ENCODE results near the gene CRYGC.
"Not testable (repeated sequence)": the region's sequence is repeated elsewhere in the genome, so short reads cannot be mapped to it uniquely, and the experiment has no call there.

The CRYGC gene

DNA sequence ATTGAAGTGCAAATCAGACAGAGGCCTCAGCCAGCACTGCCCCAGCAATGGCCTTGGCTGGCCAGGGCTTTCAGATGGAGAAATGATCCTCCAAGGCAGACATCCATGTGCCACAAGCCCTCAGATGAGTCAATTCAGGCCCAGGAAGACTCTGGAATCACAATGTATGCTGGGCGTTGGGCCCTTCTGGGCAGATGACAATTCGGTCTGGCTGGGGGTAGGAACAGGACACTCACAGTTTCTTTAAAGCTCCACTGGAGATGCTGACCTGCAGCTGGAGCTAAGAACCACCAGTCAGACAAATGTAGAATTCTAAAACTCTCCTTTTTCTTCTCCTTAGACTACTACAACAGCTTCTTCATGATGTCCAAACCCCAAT lies 7.1 kb upstream of the CRYGC start:
- no peak for DNase-seq (ENCODE audit: low spot score)

DNA sequence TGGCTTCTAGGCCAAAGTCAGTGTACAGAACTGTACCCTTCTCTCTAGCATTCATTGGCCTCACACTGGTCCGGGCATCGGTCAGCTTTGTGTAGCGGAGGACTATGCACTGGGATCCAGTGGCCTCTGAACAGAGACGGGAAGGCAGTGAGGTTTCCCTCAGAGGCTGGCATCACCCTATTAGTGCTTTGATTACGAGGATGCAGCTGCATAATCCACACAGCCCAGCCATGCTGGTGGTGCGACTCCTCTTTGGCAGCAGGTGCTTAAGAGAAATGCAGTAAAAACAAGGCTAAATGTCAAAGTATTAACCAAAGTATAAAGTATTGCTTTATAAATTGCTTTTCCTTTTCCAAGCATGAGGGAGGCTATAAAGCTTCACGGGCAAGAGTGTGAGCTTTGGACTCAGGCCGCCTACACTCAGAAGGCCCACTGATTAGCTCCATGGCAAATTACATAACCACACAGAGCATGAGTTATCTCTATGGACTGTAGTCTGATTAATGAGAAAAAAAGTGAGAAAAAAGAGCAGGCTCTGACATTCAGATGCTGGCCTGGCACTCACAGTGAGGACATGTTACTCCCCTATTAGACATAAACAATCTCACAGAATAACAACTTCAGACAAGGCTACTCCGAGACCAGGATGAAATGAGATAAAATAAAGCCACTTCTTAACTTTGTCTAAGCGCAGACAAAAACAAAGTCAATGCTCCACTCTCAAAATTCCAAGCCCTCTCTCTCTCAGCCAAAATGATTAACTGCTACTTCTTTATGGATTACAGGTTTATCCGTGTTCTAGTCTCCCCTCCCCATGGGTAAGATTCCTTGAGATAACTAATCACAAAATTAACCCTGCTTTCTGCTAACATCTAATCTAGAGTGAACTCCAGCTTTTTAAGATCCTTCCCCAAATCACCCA lies 6.4 kb upstream of the CRYGC start:
- DNase-seq (ENCODE audit: low spot score), result no peak

DNA sequence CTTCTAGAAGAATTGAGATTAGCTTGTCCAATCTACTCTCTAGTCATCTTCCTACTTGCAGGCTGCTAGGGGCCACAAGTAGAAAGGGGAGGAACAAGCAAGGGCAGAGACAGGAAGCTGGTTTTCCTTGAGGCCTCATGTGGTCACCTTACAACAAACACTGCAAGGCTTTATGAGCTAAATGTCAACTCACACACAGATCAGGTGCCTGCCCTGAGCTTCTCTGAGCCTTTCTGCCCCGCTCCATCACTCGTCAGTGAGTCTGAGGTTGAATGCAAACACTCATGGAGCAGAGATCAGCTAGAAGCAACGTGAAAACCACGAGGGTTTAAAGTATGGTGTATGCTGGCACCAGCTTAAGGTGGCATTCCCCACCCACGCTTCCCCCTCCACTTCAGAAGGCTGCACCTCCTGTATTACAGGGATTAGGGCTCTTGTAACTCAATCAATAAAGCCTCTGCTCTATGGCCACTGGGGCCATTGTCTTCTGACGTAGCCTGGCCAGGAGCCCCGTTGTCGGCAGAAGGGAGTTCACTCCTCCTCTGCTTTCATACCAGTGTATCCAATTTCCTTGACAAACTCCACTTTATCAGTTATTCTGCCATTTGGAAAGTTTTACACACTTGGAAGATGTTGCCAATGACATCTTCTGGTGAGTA lies 5.4 kb upstream of the CRYGC start:
- no peak for DNase-seq (ENCODE audit: low spot score)

DNA sequence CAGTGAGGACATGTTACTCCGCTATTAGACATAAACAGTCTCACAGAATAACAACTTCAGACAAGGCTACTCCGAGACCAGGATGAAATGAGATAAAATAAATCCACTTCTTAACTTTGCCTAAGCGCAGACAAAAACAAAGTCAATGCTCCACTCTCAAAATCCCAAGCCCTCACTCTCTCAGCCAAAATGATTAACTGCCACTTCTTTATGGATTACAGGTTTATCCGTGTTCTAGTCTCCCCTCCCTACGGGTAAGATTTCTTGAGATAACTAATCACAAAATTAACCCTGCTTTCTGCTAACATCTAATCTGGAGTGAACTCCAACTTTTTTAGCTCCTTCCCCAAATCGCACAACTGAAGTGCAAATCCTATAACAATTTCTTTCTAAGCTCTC lies 1.1 kb upstream of the CRYGC start:
- no peak for DNase-seq (ENCODE audit: low spot score)

DNA sequence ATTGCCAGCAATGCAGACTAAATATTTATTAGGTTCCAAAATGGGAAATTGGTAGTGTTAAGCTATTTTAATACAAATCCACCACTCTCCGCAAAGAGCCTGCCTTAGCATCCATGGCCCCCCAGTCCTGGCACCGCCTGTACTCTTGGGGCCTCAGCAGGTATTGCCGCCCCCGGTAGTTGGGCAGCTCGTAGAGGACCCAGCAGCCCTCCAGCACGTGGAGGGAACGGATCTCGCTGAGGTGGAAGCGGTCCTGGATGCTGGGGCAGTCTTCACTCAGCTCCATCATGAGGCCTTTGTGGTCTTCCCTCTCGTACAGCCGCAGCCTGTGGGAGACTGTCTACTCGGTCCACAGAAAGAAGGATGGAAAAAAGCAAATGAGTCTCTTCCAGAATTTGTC lies 1.5 kb downstream of the CRYGC start:
- DNase-seq (ENCODE audit: low spot score), result no peak

DNA sequence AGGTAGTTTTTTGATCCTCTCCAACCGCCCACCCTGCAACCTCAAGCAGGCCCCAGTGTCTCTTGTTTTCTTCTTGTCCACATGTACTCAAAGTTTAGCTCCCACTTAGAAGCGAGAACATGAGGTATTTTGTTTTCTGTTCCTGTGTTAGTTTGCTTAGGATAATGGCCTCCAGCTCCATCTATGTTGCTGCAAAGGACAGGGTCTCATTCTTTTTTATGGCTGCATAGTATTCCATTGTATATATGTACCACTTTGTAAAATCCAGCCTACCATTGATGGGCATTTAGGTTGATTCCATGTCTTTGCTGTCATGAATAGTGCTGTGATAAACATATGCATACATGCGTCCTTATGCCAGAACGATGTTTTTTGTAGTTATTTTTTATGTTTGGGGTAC lies 2.5 kb downstream of the CRYGC start:
- no peak for DNase-seq (ENCODE audit: low spot score)

DNA sequence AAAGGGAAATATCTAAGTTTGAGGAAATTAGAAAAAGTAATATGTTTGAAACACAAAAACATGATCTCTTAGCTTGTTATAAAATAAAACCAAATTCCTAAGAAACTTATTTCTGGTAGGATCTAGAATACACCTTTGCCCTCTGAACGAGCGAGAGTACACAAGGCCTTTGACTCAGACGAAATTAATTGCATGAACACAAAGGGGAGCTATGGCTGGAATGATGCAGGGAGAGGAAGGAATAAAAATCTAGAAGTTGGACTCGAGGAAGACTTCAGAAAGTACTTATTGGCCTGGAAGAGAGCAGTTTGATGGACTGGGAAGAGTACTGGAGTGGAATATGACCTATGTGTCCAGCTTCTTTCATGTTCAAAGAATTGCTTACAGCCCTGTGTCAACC lies 4.4 kb downstream of the CRYGC start:
- DNase-seq (ENCODE audit: low spot score), result no peak

DNA sequence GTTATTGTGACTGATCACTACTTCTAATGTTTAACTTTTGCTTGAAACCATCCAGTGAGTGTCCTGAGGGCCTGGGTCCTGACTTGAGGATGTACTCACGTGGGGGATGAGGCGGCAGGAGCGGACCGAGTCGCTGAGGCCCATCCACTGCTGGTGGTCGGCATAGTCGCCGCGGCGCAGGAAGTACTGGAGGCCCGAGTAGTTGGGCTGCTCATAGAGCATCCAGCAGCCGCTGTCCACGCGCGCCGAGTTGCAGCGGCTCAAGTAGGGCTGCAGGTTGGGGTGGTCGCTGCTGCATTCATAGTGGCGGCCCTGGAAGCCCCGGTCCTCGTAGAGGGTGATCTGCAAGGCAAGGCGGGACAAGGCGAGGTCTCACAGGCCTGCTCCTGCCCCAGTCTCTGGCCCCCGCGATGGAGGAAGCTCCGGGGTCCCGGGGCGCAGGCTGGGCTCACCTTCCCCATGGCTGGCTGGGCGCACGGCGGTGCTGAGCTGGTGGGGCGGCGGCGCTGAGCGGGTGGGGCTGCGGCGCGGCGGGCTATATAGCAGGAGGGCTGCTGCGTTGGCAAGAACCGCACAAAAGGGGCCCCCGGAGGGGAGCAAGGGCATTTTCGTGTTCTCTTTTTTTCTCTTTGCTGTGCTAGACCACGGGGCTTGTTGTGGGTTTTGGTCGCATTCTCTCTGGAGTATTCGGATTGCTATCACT lies 5.5 kb downstream of the CRYGC start, which contains the start of gene CRYGD:
CRYGD (minus strand) TSS at position 512 of the 703 bp plus-strand sequence; CDS start at position 461, 51 bp downstream.
- DNase-seq (ENCODE audit: low spot score), result not testable (repeated sequence)

DNA sequence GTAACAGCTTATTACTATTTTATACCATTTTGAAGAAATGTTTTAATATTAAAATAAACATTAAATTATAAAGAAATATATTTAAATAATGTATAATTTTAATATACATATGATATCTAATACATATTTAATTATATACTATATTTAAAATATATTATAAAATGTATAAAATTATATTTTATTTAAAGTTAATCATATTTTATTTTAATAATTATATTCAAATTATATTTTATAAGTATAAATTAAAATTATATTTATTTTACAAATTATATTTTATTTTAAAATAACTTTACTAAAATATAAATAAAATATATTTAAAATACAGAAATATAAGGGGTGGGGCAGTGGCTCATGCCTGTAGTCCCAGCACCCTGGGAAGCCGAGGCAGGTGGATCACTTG lies 7.4 kb downstream of the CRYGC start:
- no peak for DNase-seq (ENCODE audit: low spot score)

DNA sequence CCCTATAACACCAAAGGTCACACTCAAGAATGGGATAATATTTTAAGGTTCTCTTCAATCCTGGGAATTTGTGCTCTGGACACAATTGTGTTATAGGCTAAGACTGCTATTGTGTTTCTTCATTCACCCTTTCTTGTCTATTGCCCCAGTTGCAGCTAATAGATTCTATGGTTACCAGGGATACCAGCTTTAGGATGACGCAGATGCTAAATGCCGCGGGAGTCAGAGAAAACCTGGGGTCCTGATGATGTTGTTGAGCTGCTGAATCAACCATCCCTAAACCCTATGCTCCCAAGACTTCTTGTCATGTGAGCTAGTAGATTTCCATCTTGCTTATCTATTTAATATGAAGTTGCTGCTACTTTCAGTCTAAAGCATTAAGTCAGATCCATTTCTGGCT lies 10.7 kb downstream of the CRYGC start:
- DNase-seq (ENCODE audit: low spot score), result no peak

DNA sequence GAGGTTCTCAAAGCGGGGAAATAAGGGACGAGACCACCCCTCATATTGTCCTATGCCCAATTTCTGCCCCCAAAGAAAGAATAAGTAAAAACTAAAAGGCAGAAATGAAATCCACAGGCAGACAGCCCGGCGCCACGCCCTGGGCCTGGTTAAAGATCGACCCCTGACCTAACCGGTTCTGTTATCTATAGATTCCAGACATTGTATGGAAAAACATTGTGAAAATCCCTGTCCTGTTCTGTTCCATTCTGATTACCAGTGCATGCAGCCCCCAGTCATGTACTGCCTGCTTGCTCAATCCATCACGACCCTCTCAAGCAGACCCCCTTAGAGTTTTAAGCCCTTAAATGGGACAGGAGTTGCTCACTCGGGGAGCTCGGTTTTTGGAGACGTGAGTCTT lies 12.2 kb downstream of the CRYGC start:
- DNase-seq (ENCODE audit: low spot score), result not testable (repeated sequence)

DNA sequence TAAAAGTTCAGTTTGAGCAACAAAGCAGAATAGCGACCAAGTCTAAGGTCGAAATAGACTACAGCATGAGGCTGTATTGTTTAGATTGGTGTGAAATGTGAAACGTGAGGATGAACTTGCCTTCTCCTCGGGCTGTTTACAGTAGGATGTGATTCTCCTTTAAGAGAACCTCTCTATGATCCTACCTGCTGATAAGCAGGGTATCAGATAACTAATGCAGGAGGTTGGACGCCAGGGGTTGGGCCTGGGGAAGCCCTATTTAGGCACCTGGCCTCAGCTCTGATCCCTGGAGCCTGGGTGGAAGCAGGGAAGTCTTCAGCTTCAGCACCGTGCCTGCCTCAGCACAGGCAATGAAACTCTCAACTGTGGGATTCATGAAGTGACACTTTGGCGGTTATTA lies 16.7 kb downstream of the CRYGC start:
- no peak for DNase-seq (ENCODE audit: low spot score)

DNA sequence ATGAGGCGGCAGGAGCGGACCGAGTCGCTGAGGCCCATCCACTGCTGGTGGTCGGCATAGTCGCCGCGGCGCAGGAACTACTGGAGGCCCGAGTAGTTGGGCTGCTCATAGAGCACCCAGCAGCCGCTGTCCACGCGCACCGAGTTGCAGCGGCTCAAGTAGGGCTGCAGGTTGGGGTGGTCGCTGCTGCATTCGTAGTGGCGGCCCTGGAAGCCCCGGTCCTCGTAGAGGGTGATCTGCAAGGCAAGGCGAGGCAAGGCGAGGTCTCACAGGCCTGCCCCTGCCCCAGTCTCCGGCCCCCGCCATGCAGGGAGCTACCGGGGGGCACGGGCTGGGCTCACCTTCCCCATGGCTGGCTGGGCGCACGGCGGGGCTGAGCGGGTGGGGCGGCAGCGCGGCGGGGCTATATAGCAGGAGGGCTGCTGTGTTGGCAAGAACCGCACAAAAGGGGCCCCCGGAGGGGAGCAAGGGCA lies 17.3 kb downstream of the CRYGC start:
- not testable (repeated sequence) for DNase-seq (ENCODE audit: low spot score)

DNA sequence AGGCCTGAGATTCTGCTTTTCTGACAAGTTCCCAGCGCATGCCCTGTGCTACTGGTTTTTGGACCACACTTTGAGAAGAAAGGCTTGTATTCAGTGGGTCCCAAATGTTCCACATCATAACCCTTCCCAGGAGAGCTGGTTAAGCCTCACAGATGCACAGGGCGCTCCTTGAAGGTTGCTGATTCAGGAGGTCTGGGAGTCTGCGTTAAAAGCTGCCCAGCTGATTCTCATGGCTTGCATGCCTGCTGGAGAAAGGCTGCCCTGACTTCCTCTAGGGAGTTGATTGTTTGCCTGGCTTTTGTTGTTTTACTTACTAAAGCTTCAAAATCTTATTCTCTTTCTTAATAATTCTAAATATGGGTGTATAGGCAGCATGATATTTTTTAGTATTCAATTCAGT lies 26.0 kb downstream of the CRYGC start:
- DNase-seq (ENCODE audit: low spot score), result no peak

DNA sequence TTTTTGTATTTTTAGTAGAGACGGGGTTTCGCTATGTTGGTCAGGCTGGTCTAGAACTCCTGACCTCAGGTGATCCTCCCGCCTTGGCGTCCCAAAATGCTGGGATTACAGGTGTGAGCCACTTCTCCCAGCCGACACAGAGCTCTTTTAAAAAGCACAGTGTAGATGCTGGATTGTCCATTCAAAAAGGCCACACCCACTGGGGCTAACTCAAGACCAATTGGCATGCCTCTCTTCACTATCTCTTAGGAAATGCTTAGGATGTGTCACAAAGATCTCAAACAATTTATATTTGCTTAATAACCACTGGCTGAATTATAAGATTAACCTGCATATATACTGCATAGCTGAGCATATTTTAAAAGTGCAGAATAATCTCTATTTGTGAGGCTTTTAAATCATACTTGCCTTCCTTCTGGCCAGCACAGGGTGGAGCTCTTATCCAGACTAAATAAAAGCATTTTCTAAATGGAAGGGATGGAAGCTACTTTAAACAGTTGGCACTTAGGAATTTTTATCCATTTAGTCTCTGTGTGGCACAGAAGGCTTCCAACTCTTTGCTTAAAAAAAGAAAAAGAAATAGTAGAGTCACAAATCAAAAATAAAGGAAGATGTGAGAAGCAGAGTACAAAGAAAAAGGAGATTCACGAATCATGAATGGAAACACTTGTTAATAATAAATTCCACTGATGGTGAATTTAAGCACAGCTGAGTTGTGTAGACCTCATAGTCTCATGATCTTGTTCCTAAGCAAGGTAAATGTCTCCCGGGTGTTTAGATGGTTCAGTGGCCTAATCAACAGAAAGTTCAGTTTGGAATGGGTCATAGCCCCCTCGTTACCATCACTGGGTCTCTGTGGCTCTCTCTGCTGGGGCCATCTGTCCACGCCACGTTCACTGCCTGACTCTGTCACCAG lies 27.7 kb downstream of the CRYGC start:
- DNase-seq (ENCODE audit: low spot score), result peak; percentile 13

DNA sequence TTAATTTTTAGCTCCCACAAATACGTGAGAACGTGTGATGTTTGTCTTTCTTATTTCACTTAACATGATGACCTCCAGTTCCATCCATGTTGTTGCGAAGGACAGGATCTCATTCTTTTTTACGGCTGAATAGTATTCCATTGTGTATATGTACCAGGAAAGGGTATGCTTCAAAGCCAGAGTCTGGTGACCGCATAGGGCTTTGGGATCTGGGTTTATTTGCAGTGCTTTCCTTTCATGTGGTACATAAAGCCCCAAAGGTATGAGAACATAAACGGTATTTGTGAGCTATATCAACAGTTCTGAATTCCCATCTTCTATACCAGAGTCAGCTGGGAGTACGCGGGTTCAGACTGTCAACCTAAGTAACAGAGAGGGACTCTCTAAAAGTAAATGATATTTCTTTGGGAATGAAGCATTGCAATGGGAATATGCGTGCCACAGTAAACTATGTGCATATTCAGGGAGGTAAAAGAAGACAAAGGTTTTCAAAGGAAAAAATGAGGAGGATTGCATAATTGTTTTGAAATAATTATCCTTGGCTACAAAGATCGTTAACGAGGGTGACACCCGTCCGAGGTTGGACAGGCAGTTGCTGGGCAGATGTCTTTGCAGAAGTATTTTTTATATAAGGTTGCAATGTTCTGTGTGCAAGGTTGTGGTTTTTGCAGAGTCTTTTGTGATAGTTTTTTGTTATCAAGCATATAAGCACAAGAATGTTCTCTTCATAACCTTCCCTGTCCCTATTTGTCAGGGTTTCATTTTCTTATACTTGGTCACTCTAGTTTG lies 29.8 kb downstream of the CRYGC start:
- no peak for DNase-seq (ENCODE audit: low spot score)

DNA sequence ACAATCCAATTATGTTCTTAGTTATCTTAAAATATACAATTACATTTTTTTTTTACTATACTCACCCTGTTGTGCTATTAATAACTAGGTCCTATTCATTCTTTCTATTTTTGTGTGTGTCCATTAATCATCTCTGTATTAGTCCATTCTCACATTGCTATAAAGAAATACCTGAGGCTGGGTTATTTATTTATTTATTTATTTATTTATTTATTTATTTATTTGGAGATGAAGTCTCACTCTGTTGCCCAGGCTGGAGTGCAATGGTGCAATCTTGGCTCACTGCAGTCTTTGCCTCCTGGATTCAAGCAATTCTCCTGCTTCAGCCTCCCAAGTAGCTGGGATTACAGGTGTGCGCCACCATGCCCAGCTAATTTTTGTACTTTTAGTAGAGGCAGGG lies 30.9 kb downstream of the CRYGC start:
- not testable (repeated sequence) for DNase-seq (ENCODE audit: low spot score)

DNA sequence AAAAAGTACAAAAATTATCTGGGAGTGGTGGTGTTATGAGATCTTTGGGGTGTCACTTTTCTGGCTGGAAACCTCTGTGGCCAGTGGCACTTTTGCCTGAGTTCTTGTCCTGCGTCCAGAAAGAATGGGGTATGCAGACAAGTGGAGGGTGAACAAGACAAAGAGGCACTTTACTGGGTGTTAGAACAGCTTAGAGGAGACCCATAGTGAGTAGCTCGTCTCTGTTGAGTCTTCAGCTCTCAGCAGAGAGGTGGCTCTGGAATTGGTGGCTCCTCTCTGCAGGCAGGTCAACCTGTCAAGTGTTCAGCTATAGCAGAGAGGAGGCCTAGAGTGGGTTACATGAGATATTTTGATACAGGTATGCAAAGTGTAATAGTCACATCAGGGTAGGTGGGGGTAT lies 31.4 kb downstream of the CRYGC start:
- no peak for DNase-seq (ENCODE audit: low spot score)

DNA sequence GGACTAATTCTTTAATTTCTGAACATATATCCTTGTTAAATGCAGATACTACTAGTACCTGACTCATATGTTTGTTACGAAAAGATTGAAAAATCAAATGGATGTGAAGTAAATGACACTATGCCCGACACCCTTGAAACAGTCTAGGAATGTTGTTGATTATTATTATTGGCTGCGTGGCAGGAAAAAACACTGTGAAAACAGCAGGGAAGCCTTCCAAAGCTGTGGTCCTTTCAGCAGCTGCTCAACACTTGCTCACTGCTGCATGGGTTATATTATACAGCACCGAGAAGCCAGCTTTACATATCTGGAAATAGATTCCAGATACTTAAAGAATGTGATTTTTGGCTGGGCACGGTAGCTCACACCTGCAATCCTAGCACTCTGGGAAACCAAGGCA lies 31.8 kb downstream of the CRYGC start:
- no peak for DNase-seq (ENCODE audit: low spot score)

DNA sequence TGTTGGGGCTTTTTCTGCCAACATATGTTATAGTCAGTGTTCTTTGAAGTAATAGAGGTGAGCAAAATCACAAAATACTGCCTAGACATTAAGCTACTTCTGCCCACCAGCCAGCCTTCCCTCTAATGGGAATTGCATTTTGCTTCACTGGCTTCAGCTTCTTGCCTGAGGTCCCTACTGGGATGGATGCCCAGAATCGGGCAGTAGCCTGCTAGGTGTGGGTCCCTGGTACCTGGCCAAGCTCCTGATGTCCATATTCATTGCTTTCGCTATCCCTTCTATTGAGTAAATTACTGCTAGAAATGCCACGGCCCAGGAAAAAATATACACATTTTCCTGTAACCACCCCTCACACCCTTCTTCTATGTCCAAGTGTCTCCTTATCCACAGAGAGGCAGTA lies 32.3 kb downstream of the CRYGC start:
- no peak for DNase-seq (ENCODE audit: low spot score)

DNA sequence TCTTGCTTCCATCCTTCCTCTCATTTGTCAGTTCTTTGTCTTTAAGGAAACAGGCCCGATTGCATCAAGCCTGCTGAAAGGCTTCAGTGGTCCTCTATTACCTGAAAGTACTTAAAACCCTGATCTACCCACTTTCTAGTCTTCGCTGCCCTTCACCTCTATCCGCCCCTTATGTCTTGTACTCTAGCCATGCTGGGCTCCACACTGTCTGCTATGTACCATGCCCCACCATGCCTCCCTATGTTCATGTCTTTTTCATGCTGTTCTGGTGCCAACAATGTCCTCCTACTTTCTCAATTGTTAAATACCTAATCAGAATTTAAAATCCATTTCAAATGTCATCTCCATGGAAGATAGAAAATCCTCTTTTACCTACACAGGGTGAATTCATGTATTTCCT lies 33.5 kb downstream of the CRYGC start:
- no peak for DNase-seq (ENCODE audit: low spot score)

Data from NAMALWA (cell line).